ENCODE results near the gene NR6A1.
A peak's percentile ranks its signal among the peaks of the same experiment; 100 is the strongest.

The NR6A1 gene

DNA sequence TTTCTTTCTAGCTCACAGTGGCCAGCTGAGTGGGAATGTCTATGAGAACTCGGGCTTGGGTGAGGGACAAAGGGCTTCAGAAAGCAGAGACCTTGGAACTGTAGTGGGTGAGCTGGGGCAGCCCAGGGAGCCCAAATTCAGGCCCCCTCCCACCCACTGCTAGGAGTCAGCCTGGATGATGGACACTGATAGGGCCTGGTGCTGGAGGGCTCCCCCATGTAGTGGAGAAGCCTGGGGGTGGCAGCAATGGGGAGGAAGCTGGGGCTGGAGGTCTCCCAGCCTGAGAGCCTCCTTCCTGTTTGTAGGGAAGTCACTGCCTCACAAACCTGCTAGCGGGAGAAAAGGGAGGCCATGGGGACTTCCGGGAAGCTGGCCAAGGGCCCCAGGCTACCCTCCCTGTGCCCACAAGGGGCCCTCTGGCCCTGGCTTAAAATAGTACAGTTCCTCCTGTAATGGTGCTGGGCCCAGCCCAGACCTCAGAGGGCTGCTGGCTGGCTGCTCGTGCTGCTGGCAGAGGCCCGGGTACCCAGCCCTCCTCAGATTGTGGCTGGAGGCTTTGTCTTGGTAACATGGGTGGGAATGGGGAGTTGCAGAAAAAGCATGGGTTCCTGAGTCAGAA is 257.6 kb downstream of the NR6A1 start:
- TF ChIP-seq CSDC2 (CRISPR knock-in tag; IDR thresholded peaks at IDR 0.05) (no peak), ZFP3 (CRISPR knock-in tag; IDR thresholded peaks at IDR 0.05) (no peak), SNAI2 (CRISPR knock-in tag; IDR thresholded peaks at IDR 0.05) (no peak), TCF4 (CRISPR knock-in tag; IDR thresholded peaks at IDR 0.05; ENCODE audit: borderline replicate concordance) (no peak), BACH2 (CRISPR knock-in tag; IDR thresholded peaks at IDR 0.05; ENCODE audit: borderline replicate concordance) (no peak), ISL1 (CRISPR knock-in tag; IDR thresholded peaks at IDR 0.05) (no peak), OSR1 (CRISPR knock-in tag; IDR thresholded peaks at IDR 0.05) (no peak), ESRRG (CRISPR knock-in tag; IDR thresholded peaks at IDR 0.05) (no peak), ZNF565 (CRISPR knock-in tag; conservative IDR thresholded peaks at IDR 0.05; ENCODE audit: low read depth) (no peak), ZNF70 (CRISPR knock-in tag; IDR thresholded peaks at IDR 0.05) (no peak), ZC3H10 (CRISPR knock-in tag; IDR thresholded peaks at IDR 0.05) (no peak), PATZ1 (CRISPR knock-in tag; IDR thresholded peaks at IDR 0.05; ENCODE audit: borderline replicate concordance) (no peak)
- ATAC-seq, result peak; percentile 23

DNA sequence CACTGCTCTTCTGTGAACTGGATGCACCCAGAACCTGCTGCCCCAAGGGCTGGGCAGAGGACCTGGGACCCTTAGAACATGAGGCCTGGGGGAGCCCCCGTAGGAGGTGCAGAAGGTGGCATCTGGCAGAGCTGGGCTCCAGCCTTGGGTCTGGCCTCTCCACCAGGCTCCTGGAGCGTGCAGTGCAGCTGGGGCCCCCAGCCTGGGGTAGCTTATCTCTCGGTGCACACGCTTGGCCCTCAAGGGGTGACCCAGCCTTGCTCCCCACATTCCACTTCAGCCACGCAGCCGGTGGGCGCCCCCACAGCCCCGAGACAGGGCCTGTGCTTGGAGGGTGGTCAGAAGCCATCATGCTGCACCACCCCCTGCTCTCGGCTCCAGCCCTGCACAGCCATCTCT is 258.3 kb downstream of the NR6A1 start:
- no peak for TF ChIP-seq PATZ1 (CRISPR knock-in tag; IDR thresholded peaks at IDR 0.05; ENCODE audit: borderline replicate concordance)
- TF ChIP-seq OSR1 (CRISPR knock-in tag; IDR thresholded peaks at IDR 0.05), result no peak
- TF ChIP-seq TOX (CRISPR knock-in tag; IDR thresholded peaks at IDR 0.05; ENCODE audit: borderline replicate concordance), result no peak
- no peak for TF ChIP-seq ZC3H10 (CRISPR knock-in tag; IDR thresholded peaks at IDR 0.05)
- TF ChIP-seq ZFP3 (CRISPR knock-in tag; IDR thresholded peaks at IDR 0.05), result no peak
- TF ChIP-seq ZFP30 (CRISPR knock-in tag; IDR thresholded peaks at IDR 0.05), result no peak
- TF ChIP-seq, protein P1, sequence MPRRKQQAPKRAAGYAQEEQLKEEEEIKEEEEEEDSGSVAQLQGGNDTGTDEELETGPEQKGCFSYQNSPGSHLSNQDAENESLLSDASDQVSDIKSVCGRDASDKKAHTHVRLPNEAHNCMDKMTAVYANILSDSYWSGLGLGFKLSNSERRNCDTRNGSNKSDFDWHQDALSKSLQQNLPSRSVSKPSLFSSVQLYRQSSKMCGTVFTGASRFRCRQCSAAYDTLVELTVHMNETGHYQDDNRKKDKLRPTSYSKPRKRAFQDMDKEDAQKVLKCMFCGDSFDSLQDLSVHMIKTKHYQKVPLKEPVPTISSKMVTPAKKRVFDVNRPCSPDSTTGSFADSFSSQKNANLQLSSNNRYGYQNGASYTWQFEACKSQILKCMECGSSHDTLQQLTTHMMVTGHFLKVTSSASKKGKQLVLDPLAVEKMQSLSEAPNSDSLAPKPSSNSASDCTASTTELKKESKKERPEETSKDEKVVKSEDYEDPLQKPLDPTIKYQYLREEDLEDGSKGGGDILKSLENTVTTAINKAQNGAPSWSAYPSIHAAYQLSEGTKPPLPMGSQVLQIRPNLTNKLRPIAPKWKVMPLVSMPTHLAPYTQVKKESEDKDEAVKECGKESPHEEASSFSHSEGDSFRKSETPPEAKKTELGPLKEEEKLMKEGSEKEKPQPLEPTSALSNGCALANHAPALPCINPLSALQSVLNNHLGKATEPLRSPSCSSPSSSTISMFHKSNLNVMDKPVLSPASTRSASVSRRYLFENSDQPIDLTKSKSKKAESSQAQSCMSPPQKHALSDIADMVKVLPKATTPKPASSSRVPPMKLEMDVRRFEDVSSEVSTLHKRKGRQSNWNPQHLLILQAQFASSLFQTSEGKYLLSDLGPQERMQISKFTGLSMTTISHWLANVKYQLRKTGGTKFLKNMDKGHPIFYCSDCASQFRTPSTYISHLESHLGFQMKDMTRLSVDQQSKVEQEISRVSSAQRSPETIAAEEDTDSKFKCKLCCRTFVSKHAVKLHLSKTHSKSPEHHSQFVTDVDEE (CRISPR knock-in tag; IDR thresholded peaks at IDR 0.05), result no peak
- TF ChIP-seq ESRRG (CRISPR knock-in tag; IDR thresholded peaks at IDR 0.05), result no peak
- TF ChIP-seq POU6F1 (CRISPR knock-in tag; IDR thresholded peaks at IDR 0.05; ENCODE audit: borderline replicate concordance, low read depth), result no peak
- no peak for TF ChIP-seq ZNF8 (CRISPR knock-in tag; IDR thresholded peaks at IDR 0.05)
- no peak for TF ChIP-seq ZNF70 (CRISPR knock-in tag; IDR thresholded peaks at IDR 0.05)
- TF ChIP-seq, protein P2, sequence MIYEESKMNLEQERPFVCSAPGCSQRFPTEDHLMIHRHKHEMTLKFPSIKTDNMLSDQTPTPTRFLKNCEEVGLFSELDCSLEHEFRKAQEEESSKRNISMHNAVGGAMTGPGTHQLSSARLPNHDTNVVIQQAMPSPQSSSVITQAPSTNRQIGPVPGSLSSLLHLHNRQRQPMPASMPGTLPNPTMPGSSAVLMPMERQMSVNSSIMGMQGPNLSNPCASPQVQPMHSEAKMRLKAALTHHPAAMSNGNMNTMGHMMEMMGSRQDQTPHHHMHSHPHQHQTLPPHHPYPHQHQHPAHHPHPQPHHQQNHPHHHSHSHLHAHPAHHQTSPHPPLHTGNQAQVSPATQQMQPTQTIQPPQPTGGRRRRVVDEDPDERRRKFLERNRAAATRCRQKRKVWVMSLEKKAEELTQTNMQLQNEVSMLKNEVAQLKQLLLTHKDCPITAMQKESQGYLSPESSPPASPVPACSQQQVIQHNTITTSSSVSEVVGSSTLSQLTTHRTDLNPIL (CRISPR knock-in tag; IDR thresholded peaks at IDR 0.05; ENCODE audit: low read depth), result no peak
- TF ChIP-seq ZNF565 (CRISPR knock-in tag; conservative IDR thresholded peaks at IDR 0.05; ENCODE audit: low read depth), result no peak
- no peak for TF ChIP-seq SNAI2 (CRISPR knock-in tag; IDR thresholded peaks at IDR 0.05)
- TF ChIP-seq PPARA (CRISPR knock-in tag; IDR thresholded peaks at IDR 0.05; ENCODE audit: borderline replicate concordance), result no peak
- no peak for TF ChIP-seq BACH2 (CRISPR knock-in tag; IDR thresholded peaks at IDR 0.05; ENCODE audit: borderline replicate concordance)
- no peak for TF ChIP-seq ISL1 (CRISPR knock-in tag; IDR thresholded peaks at IDR 0.05)
- no peak for ATAC-seq

Data from SK-N-SH treated with all-trans-retinoic acid at 6 μM for 48 hours (cell line).